IPS DF 6.9 (cell line): Measurements from ENCODE around the gene AGRN.
"Not testable (repeated sequence)": the region's sequence is repeated elsewhere in the genome, so short reads cannot be mapped to it uniquely, and the experiment has no call there.

Experiments used
- DNase-seq: peaks from one replicate; pipeline ENCODE4 v3.0.0-alpha.2; 2013; ENCODE audit warnings: low read depth, low spot score
- H3K27ac ChIP-seq: one replicate; pipeline ENCODE4 v1.5.1; 2013; ENCODE audit warnings: low read length, control low read depth
- H3K27me3 ChIP-seq: 2 replicates; pipeline ENCODE4 v1.6.1; 2013; ENCODE audit warnings: mild to moderate bottlenecking, low read length; ENCODE audit not compliant: control insufficient read depth, insufficient read depth
- H3K36me3 ChIP-seq: 2 replicates; pipeline ENCODE4 v1.6.1; 2013; ENCODE audit warnings: low read length; ENCODE audit not compliant: control insufficient read depth, insufficient read depth
- H3K4me1 ChIP-seq: 2 replicates; pipeline ENCODE4 v1.6.1; 2013; ENCODE audit warnings: low read length; ENCODE audit not compliant: control insufficient read depth, insufficient read depth
- H3K4me3 ChIP-seq: 2 replicates; pipeline ENCODE4 v1.5.1; 2013; ENCODE audit warnings: mild to moderate bottlenecking, low read length
- H3K9me3 ChIP-seq: 2 replicates; pipeline ENCODE4 v1.6.1; 2013; ENCODE audit warnings: low read length, inconsistent platforms; ENCODE audit not compliant: control insufficient read depth, insufficient read depth
- WGBS: extraction: QIAGEN DNeasy Blood & Tissue Kit; methylation state at CpG from one replicate; pipeline ENCODE4 v1.1.7; 2013; ENCODE audit warnings: mixed read lengths, missing lambda C conversion rate; ENCODE audit not compliant: insufficient read length, insufficient coverage; 5-methylcytosine and 5-hydroxymethylcytosine counted together

AGRN gene

GRCh38 chr1:1054099-1054700, 34.3 kb downstream of the AGRN start:
- Histone ChIP-seq H3K4me1 (no peaks in the 10 kb centered on the region; the same call in 1 of the 2 replicates), H3K4me3 (no peak overlapping the region), H3K9me3 (no peaks in the 10 kb centered on the region), H3K27ac (no peak overlapping the region), H3K36me3 (peaks cover 38% of the 10 kb centered on the region), H3K27me3 (no peaks in the 10 kb centered on the region; the same call in 1 of the 2 replicates)
- no CpG with 5 or more reads among the region's 18 CpGs for WGBS
- DNase-seq, result no peak

- no peak overlapping the region for H3K27ac ChIP-seq
- no peaks in the 10 kb centered on the region; the same call in 1 of the 2 replicates for H3K4me1 ChIP-seq
- DNase-seq, result no peak
- WGBS, result no CpG with 5 or more reads among the region's 23 CpGs
- no peaks in the 10 kb centered on the region; the same call in 1 of the 2 replicates for H3K27me3 ChIP-seq
- H3K4me3 ChIP-seq, result no peak overlapping the region
- peaks cover 38% of the 10 kb centered on the region for H3K36me3 ChIP-seq
- H3K9me3 ChIP-seq, result no peaks in the 10 kb centered on the region
Measured at GRCh38 chr1:1054971-1055370, 35.1 kb downstream of the AGRN start.

- no CpG with 5 or more reads among the region's 50 CpGs for WGBS
- no peaks in the 10 kb centered on the region; the same call in 1 of the 2 replicates for H3K27me3 ChIP-seq
- H3K9me3 ChIP-seq, result no peaks in the 10 kb centered on the region
- no peak overlapping the region for H3K4me3 ChIP-seq
- peaks cover 37% of the 10 kb centered on the region for H3K36me3 ChIP-seq
- no peaks in the 10 kb centered on the region; the same call in 1 of the 2 replicates for H3K4me1 ChIP-seq
- no peak overlapping the region for H3K27ac ChIP-seq
- no peak for DNase-seq
Measured at GRCh38 chr1:1055841-1056736, 36.2 kb downstream of the AGRN start.

GRCh38 chr1:1057769-1058087, 37.8 kb downstream of the AGRN start:
- H3K4me3 ChIP-seq, H3K9me3 ChIP-seq, H3K4me1 ChIP-seq, H3K27me3 ChIP-seq, DNase-seq, H3K27ac ChIP-seq: not testable (repeated sequence)
- peaks cover 21% of the 10 kb centered on the region for H3K36me3 ChIP-seq
- WGBS, result no CpG with 5 or more reads among the region's 15 CpGs

GRCh38 chr1:1058088-1058905, 38.4 kb downstream of the AGRN start:
- no CpG with 5 or more reads among the region's 24 CpGs for WGBS
- Histone ChIP-seq H3K4me1 (no peaks in the 10 kb centered on the region; the same call in 1 of the 2 replicates), H3K9me3 (no peaks in the 10 kb centered on the region), H3K4me3 (no peak overlapping the region), H3K27ac (no peak overlapping the region), H3K27me3 (peaks cover 2% of the 10 kb centered on the region; the same call in 1 of the 2 replicates), H3K36me3 (peaks cover 15% of the 10 kb centered on the region)
- DNase-seq, result no peak

- DNase-seq, result no peak
- peaks cover 2% of the 10 kb centered on the region; the same call in 1 of the 2 replicates for H3K27me3 ChIP-seq
- WGBS, result no CpG with 5 or more reads among the region's 48 CpGs
Measured at GRCh38 chr1:1058921-1059493, 39.1 kb downstream of the AGRN start.

GRCh38 chr1:1059494-1060280, 39.8 kb downstream of the AGRN start:
- Histone ChIP-seq H3K4me1 (peaks cover 7% of the 10 kb centered on the region; the same call in 1 of the 2 replicates), H3K27me3 (peaks cover 2% of the 10 kb centered on the region; the same call in 1 of the 2 replicates), H3K4me3 (peak overlapping the region; percentile 55; the same call in 1 of the 2 replicates), H3K9me3 (no peaks in the 10 kb centered on the region), H3K36me3 (0 out of 2 replicates have a peak, but pooled peaks cover 6% of the 10 kb centered on the region), H3K27ac (no peak overlapping the region)
- DNase-seq, result no peak
- no CpG with 5 or more reads among the region's 69 CpGs for WGBS

More at GRCh38 chr1:1058921-1059493, 39.1 kb downstream of the AGRN start:
- Histone ChIP-seq H3K36me3 (peaks cover 8% of the 10 kb centered on the region; the same call in 1 of the 2 replicates), H3K4me1 (peaks cover 3% of the 10 kb centered on the region; the same call in 1 of the 2 replicates), H3K27ac (no peak overlapping the region), H3K4me3 (peak overlapping the region; percentile 55; the same call in 1 of the 2 replicates), H3K9me3 (no peaks in the 10 kb centered on the region)

GRCh38 chr1:1060281-1061000, 40.5 kb downstream of the AGRN start:
- Histone ChIP-seq H3K4me1 (peaks cover 9% of the 10 kb centered on the region; the same call in 1 of the 2 replicates), H3K27me3 (peaks cover 2% of the 10 kb centered on the region; the same call in 1 of the 2 replicates), H3K4me3 (no peak overlapping the region)

More at GRCh38 chr1:1060281-1061000, 40.5 kb downstream of the AGRN start:
- DNase-seq, result no peak
- no peaks in the 10 kb centered on the region for H3K9me3 ChIP-seq
- WGBS, result no CpG with 5 or more reads among the region's 38 CpGs
- H3K36me3 ChIP-seq, result 0 out of 2 replicates have a peak, but pooled peaks cover under 1% of the 10 kb centered on the region
- no peak overlapping the region for H3K27ac ChIP-seq
